Prostate gland (tissue), 2 donors: ENCODE data around the gene PRAC1. TPM values are rescaled to one million over a fixed set of nuclear protein-coding genes. Genes with fewer than 3 reads are reported as not detected.

Experiments used
- DNase-seq: peaks from one replicate; pipeline ENCODE4 v3.0.0-alpha.2; 2019; ENCODE audit warnings: low spot score
- H3K27ac ChIP-seq, 2 donors: fragments of 200-600 bp; sonication (generic); 2 replicates each; pipeline ENCODE4 v1.5.1; 2017 to 2019
- H3K27me3 ChIP-seq: fragments of 200-600 bp; sonication (generic); replicated peaks from 2 replicates; pipeline ENCODE4 v1.5.1; 2019; ENCODE audit not compliant: insufficient read depth
- H3K36me3 ChIP-seq, 2 donors: fragments of 200-600 bp; sonication (generic); 1 replicate in 1 of 2; 2 replicates in 1 of 2; pipeline versions ENCODE4 v1.5.1 to v1.8.1; 2017 to 2019
- H3K4me1 ChIP-seq: fragments of 200-600 bp; sonication (generic); replicated peaks from 2 replicates; pipeline ENCODE4 v1.5.1; 2019
- H3K4me3 ChIP-seq, 2 donors: fragments of 200-600 bp; sonication (generic); 2 replicates each; pipeline ENCODE4 v1.5.1; 2017 to 2019
- H3K9me3 ChIP-seq: fragments of 200-600 bp; sonication (generic); 2 replicates; pipeline ENCODE4 v1.5.1; 2017
- POLR2A ChIP-seq: fragments of 450-650 bp; IDR thresholded peaks from one replicate; pipeline ENCODE4 v1.6.1; 2016; ENCODE audit warnings: antibody characterized with exemption, mild to moderate bottlenecking
- POLR2AphosphoS5 ChIP-seq: sonication (generic); formaldehyde crosslinking; IDR thresholded peaks from one replicate; pipeline ENCODE4 v1.6.1; 2017; ENCODE audit warnings: antibody characterized with exemption
- WGBS: methylation state at CpG from one replicate; pipeline ENCODE4 v1.1.5; 2018; 5-methylcytosine and 5-hydroxymethylcytosine counted together
- intact Hi-C: fragments of 100-400 bp; cut with DNase I; formaldehyde crosslinking; loops from one replicate; pipeline ENCODE4 v1.14.2; 2022
- microRNA counts, 2 donors: library from miRNA; unstranded; fragments of <30 nt; microRNA quantifications; one replicate each; lab custom pipeline; 2016 to 2017
- microRNA-seq: library from miRNA; unstranded; fragments of <30 nt; microRNA quantifications from one replicate; pipeline ENCODE4, GENCODE V29; 2016
- small RNA-seq, 2 donors: library from RNA; depleted of rRNA; stranded (forward); fragments of <200 nt; gene quantifications; one replicate each; pipeline ENCODE3, GENCODE V24; 2016
- total RNA-seq, 2 donors: library from RNA; depleted of rRNA; stranded (reverse); fragments of >200 nt; gene quantifications; one replicate each; pipeline ENCODE4 v1.1.0, GENCODE V29; 2016
- TF ChIP-seq, protein P1 (sequence below), 4 experiments: fragments of 200-600 bp in 2 of 4; fragments of 450-650 bp in 2 of 4; sonication (generic) in 2 of 4; IDR thresholded peaks; 1 replicate in 3 of 4; 2 replicates in 1 of 4; pipeline ENCODE4 v1.5.1; 2016 to 2019; ENCODE audit warnings: antibody characterized with exemption in 4 of 4, mild to moderate bottlenecking in 2 of 4, moderate library complexity in 2 of 4

PRAC1 gene
- total RNA-seq, 2 donors from 2014 or later, result 56.7 to 243 TPM

DNA sequence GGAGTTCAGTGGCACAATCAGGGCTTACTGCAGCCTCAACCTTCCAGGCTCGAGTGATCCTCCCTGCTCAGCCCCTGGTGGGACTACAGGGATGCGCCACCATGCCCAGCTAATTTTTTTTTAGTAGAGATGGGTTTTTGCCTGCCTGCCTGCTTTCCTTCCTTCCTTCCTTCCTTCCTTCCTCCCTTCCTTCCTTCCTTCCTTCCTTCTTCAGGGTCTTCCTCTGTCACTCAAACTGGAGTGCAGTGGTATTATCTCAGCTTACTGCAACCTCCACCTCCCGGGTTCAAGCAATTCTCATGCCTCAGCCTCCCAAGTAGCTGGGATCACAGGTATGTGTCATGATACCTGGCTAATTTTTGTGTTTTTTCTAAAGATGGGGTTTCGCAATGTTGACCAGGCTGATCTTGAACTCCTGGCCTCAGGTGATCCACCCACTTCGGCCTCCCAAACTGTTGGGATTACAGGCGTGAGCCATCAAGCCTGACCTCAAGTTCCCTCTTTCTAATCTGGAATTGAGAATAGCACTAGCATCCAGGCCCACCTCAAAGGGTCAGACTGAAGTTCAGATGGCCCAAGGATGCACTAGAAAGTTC lies 45.3 kb downstream of the PRAC1 start:
- H3K9me3 ChIP-seq, result no peaks in the 10 kb centered on the region
- H3K27me3 ChIP-seq, result no peaks in the 10 kb centered on the region
- no peaks in the 10 kb centered on the region for H3K36me3 ChIP-seq
- no peaks in the 10 kb centered on the region for H3K4me1 ChIP-seq
- DNase-seq, result no peak
- 88% methylated on average over 6 of the region's 6 CpGs for WGBS
- H3K27ac ChIP-seq, result no peak overlapping the region
- intact Hi-C loops, result loop anchor here (10.0 kb wide), 1 partner anchor 358 kb away; no protein-coding TSS in a partner anchor
- no peak for TF ChIP-seq POLR2A
- no peak for TF ChIP-seq POLR2AphosphoS5
- TF ChIP-seq, protein P1, sequence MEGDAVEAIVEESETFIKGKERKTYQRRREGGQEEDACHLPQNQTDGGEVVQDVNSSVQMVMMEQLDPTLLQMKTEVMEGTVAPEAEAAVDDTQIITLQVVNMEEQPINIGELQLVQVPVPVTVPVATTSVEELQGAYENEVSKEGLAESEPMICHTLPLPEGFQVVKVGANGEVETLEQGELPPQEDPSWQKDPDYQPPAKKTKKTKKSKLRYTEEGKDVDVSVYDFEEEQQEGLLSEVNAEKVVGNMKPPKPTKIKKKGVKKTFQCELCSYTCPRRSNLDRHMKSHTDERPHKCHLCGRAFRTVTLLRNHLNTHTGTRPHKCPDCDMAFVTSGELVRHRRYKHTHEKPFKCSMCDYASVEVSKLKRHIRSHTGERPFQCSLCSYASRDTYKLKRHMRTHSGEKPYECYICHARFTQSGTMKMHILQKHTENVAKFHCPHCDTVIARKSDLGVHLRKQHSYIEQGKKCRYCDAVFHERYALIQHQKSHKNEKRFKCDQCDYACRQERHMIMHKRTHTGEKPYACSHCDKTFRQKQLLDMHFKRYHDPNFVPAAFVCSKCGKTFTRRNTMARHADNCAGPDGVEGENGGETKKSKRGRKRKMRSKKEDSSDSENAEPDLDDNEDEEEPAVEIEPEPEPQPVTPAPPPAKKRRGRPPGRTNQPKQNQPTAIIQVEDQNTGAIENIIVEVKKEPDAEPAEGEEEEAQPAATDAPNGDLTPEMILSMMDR (IDR thresholded peaks at IDR 0.05), result no peak
- H3K4me3 ChIP-seq, result no peak overlapping the region

DNA sequence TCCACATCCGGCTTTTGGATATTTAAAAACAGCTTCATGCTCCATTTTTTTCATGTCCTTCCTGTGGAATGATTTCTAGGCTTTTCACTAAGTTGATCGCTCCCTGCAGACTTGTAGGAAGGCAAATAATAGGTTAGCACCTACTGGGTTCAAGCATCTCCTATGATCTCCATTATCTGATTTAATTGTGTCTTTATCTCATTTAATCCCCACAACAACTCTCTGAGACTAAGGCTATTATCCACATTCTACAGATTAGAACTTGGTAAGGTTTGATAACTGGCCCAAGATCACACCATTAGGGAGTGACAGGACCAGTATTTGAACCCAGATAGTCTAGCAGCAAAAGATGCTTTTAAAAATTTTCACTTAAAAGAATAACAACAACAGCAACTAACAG lies 50.0 kb downstream of the PRAC1 start:
- Histone ChIP-seq H3K36me3 (no peaks in the 10 kb centered on the region), H3K4me1 (no peaks in the 10 kb centered on the region), H3K27ac (no peak overlapping the region), H3K27me3 (no peaks in the 10 kb centered on the region), H3K4me3 (no peak overlapping the region), H3K9me3 (no peaks in the 10 kb centered on the region)
- TF ChIP-seq POLR2AphosphoS5, result no peak
- TF ChIP-seq, protein P1 (IDR thresholded peaks at IDR 0.05), result no peak
- no peak for TF ChIP-seq POLR2A
- intact Hi-C loops, result loop anchor here (5.0 to 10.0 kb wide), 3 partner anchors 120 to 362 kb away; no protein-coding TSS in a partner anchor
- WGBS, result 60% methylated on average over 2 of the region's 2 CpGs
- no peak for DNase-seq

MicroRNA genes within 50 kb of the gene (microRNA counts, 767-probe panel; counts per million panel counts)
- microRNA hsa-miR-3185 (lab: Ali Mortazavi, UCI), result 268 to 431 counts per million in 2 donors

Small RNAs within 50 kb of the gene (microRNA-seq; reads per million reads assigned to microRNA genes)
- 0.59 reads per million for gene MIR3185

Small RNAs within 50 kb of the gene (small RNA-seq; reads per million reads assigned to genes)
- gene AC091179.2 (0 reads per million in 2 donors), gene COX6B1P2 (0 reads per million in 2 donors), gene MIR3185 (0 reads per million in 2 donors), gene RF02132 (0 reads per million in 2 donors), gene RF02133 (0 reads per million in 2 donors), gene RN7SL125P (0 reads per million in 2 donors)

Other genes with a start within 250 kb of the PRAC1 start
- not detected for gene HOXB1, start 191.5 kb downstream of the PRAC1 start, total RNA-seq
- 1 to 10 TPM; 4.1 to 9.5 TPM for gene HOXB2, start 177.4 kb downstream of the PRAC1 start, total RNA-seq
- 1 to 10 TPM in 1 of 2 donors, under 1 TPM in 1; 0.41 to 1.1 TPM for gene HOXB4, start 144.2 kb downstream of the PRAC1 start, total RNA-seq
- 10 to 100 TPM in 1 of 2 donors, 1 to 10 TPM in 1; 7.8 to 11.4 TPM for gene HOXB3, start 132.3 kb downstream of the PRAC1 start, total RNA-seq
- gene HOXB5, start 128.7 kb downstream of the PRAC1 start, total RNA-seq, result 1 to 10 TPM in 1 of 2 donors, under 1 TPM in 1; 0.36 to 1.1 TPM
- gene HOXB6, start 117.5 kb downstream of the PRAC1 start, total RNA-seq, result under 1 TPM; 0.27 to 0.40 TPM
- 1 to 10 TPM in 1 of 2 donors, under 1 TPM in 1; 0.73 to 3.4 TPM for gene HOXB7, start 111.5 kb downstream of the PRAC1 start, total RNA-seq
- under 1 TPM; 0.09 to 0.97 TPM for gene HOXB8, start 107.2 kb downstream of the PRAC1 start, total RNA-seq
- under 1 TPM; 0.09 to 0.68 TPM for gene HOXB9, start 96.2 kb downstream of the PRAC1 start, total RNA-seq
- gene PRAC2, start 667 bp upstream of the PRAC1 start, total RNA-seq, result 100 to 1,000 TPM in 1 of 2 donors, 1 to 10 TPM in 1; 9.6 to 135 TPM
- gene HOXB13, start 6.2 kb upstream of the PRAC1 start, total RNA-seq, result 100 to 1,000 TPM in 1 of 2 donors, 10 to 100 TPM in 1; 78.7 to 249 TPM
- gene TTLL6, start 94.7 kb upstream of the PRAC1 start, total RNA-seq, result 1 to 10 TPM in 1 of 2 donors, under 1 TPM in 1; 0.23 to 4.0 TPM
- gene CALCOCO2, start 108.5 kb upstream of the PRAC1 start, total RNA-seq, result 10 to 100 TPM; 60.1 to 78.8 TPM
- 100 to 1,000 TPM in 1 of 2 donors, 10 to 100 TPM in 1; 65.0 to 165 TPM for gene ATP5MC1, start 170.3 kb upstream of the PRAC1 start, total RNA-seq
- gene UBE2Z, start 185.9 kb upstream of the PRAC1 start, total RNA-seq, result 10 to 100 TPM; 69.9 to 91.5 TPM
- 100 to 1,000 TPM in 1 of 2 donors, 10 to 100 TPM in 1; 71.2 to 111 TPM for gene SNF8, start 222.3 kb upstream of the PRAC1 start, total RNA-seq
- gene GIP, start 246.1 kb upstream of the PRAC1 start, total RNA-seq, result not detected